K562 (cell line): ENCODE measurements around the gene TTBK2. TPM values are rescaled to one million over a fixed set of nuclear protein-coding genes. Genes with fewer than 3 reads are reported as not detected.

Source experiments
- ATAC-seq: fragments of 200-7000 bp; cut with Tn5 transposase; 3 replicates; pipeline ENCODE4 v1.9.1; 2020; ENCODE audit warnings: moderate library complexity
- BruUV-seq: library from RNA; stranded (reverse); fragments of 400-500 nt; replicated peaks from 2 replicates; lab custom pipeline; 2021; lab: Mats Ljungman, UMichigan
- CTCF ChIA-PET: fragments of 300-600 bp; formaldehyde crosslinking; extraction: SDS; loops from one replicate; lab custom pipeline; 2021; ENCODE audit warnings: low intra/inter-chr PET ratio; lab: Yijun Ruan, JAX
- POLR2A ChIA-PET: fragments of 300-600, 350-650 bp; sonication (Branson Sonifier 250); formaldehyde crosslinking; extraction: SDS; loops from one replicate; lab custom pipeline; 2021; ENCODE audit warnings: antibody characterized with exemption, inconsistent platforms; lab: Yijun Ruan, JAX
- DNase-seq, 4 experiments: peaks; one replicate each; pipeline versions ENCODE4 v3.0.0 to v3.0.0-alpha.2; 2011 to 2018; ENCODE audit warnings: low spot score in 3 of 4, mixed read lengths in 3 of 4; ENCODE audit errors: extremely low read depth in 1 of 4
- FAIRE-seq: peaks from 2 replicates; lab custom pipeline; 2011; peaks lifted over from hg19 to GRCh38; lab: Jason Lieb, UNC
- H2AFZ ChIP-seq: 2 replicates; pipeline ENCODE4 v1.6.0; 2011; ENCODE audit warnings: low read depth, low read length, control low read depth, inconsistent platforms
- H3K27ac ChIP-seq: fragments of 200-600 bp; 3 replicates; pipeline ENCODE4 v1.8.0; 2011; ENCODE audit warnings: low read depth, mild to moderate bottlenecking, control low read depth, inconsistent platforms, low read length, moderate library complexity, mixed read lengths; ENCODE audit errors: extremely low read depth
- H3K27me3 ChIP-seq, 2 experiments: fragments of 300-600 bp in 1 of 2; 2 replicates in 1 of 2; 3 replicates in 1 of 2; pipeline versions ENCODE4 v1.6.0 to v1.8.0; 2011; ENCODE audit warnings: inconsistent platforms in 2 of 2, low read length in 2 of 2, mild to moderate bottlenecking in 1 of 2, mixed read lengths in 1 of 2, moderate library complexity in 1 of 2; ENCODE audit not compliant: control insufficient read depth in 2 of 2, insufficient read depth in 2 of 2
- H3K36me3 ChIP-seq: fragments of 300-600 bp; 3 replicates; pipeline ENCODE4 v1.8.0; 2011; ENCODE audit warnings: mild to moderate bottlenecking, low read length, inconsistent platforms; ENCODE audit not compliant: control insufficient read depth, insufficient read depth
- H3K4me1 ChIP-seq, 2 experiments: fragments of 200-600 bp in 1 of 2; replicated peaks in 1 of 2; 2 replicates in 1 of 2; 3 replicates in 1 of 2; pipeline versions ENCODE4 v1.5.1 to v1.8.0; 2011; ENCODE audit warnings: inconsistent platforms in 2 of 2, low read length in 2 of 2, mild to moderate bottlenecking in 1 of 2, mixed read lengths in 1 of 2, moderate library complexity in 1 of 2; ENCODE audit not compliant: control insufficient read depth in 2 of 2, insufficient read depth in 2 of 2
- H3K4me2 ChIP-seq: 2 replicates; pipeline ENCODE4 v1.6.1; 2011; ENCODE audit warnings: low read length, control low read depth, inconsistent platforms, mixed read lengths; ENCODE audit not compliant: insufficient read depth
- H3K4me3 ChIP-seq: fragments of 200-600 bp; sonication (generic), shearing (Covaris generic); 2 replicates; pipeline ENCODE4 v1.5.1; 2016; ENCODE audit warnings: control low read depth, inconsistent platforms
- H3K79me2 ChIP-seq: fragments of 200-600 bp; 3 replicates; pipeline ENCODE4 v1.8.0; 2011; ENCODE audit warnings: low read length, inconsistent platforms; ENCODE audit not compliant: control insufficient read depth, insufficient read depth
- H3K9ac ChIP-seq, 2 experiments: 2 replicates each; pipeline versions ENCODE4 v1.6.0 to v1.6.1; 2011; ENCODE audit warnings: low read depth in 2 of 2, low read length in 2 of 2, control low read depth in 1 of 2, inconsistent platforms in 1 of 2, mild to moderate bottlenecking in 1 of 2, mixed read lengths in 1 of 2; ENCODE audit not compliant: insufficient read depth in 1 of 2
- H3K9me1 ChIP-seq: one replicate; pipeline ENCODE4 v1.6.0; 2011; ENCODE audit warnings: inconsistent platforms, mild to moderate bottlenecking, low read length, moderate library complexity; ENCODE audit not compliant: control insufficient read depth, insufficient read depth
- H3K9me3 ChIP-seq: replicated peaks from 2 replicates; pipeline ENCODE4 v1.5.1; 2011; ENCODE audit warnings: low read depth, low read length, inconsistent platforms; ENCODE audit not compliant: control insufficient read depth, insufficient read depth
- H4K20me1 ChIP-seq: replicated peaks from 2 replicates; pipeline ENCODE4 v1.6.1; 2011; ENCODE audit warnings: low read length, inconsistent platforms, mixed read lengths; ENCODE audit not compliant: control insufficient read depth, insufficient read depth
- WGBS: fragments of 100-300 bp; shearing (Covaris generic); methylation state at CpG from one replicate; pipeline ENCODE4 v1.1.6; 2016; ENCODE audit warnings: low coverage, mixed read lengths; ENCODE audit not compliant: insufficient coverage; ENCODE audit errors: missing lambda C conversion rate; 5-methylcytosine and 5-hydroxymethylcytosine counted together
- in situ Hi-C: fragments of 300-500 bp; cut with MboI; formaldehyde crosslinking; loops from 4 replicates; pipeline ENCODE4 v1.15.0; 2018; ENCODE audit warnings: inconsistent platforms, mixed read lengths
- intact Hi-C: fragments of 100-400 bp; cut with micrococcal nuclease; formaldehyde crosslinking; loops from 2 replicates; pipeline ENCODE4 v1.14.2; 2022
- polyA plus RNA-seq, 8 experiments: library from polyadenylated mRNA; depleted of rRNA in 4 of 8; stranded (reverse) in 5 of 8; unstranded in 3 of 8; fragments of >200 nt; fragmentation: Nextera tagmentation in 2 of 8; fragmentation: Illumina TruSeq in 1 of 8; extraction: Ambion mirVana in 2 of 8; extraction: Trizol in 1 of 8; gene quantifications; 2 replicates each; pipeline versions ENCODE4 v1.2.1 to v1.2.3, GENCODE V29; 2011 to 2014; ENCODE audit warnings: inconsistent platforms in 1 of 8, missing spikeins in 1 of 8
- total RNA-seq, 7 experiments: library from RNA; depleted of rRNA in 6 of 7; stranded (reverse); fragments of >200 nt in 6 of 7; fragmentation: Illumina TruSeq in 2 of 7; extraction: Trizol in 2 of 7; gene quantifications; 2 replicates each; pipeline versions ENCODE4 v1.2.1 to v1.2.3, GENCODE V29; 2011 to 2021; ENCODE audit warnings: low replicate concordance in 1 of 7
- TF ChIP-seq, protein P1 (sequence below): fragments of 450-650 bp; conservative IDR thresholded peaks from 2 replicates; pipeline ENCODE4 v1.6.1; 2016; ENCODE audit warnings: missing genetic modification characterization, low read depth, mild to moderate bottlenecking, control low read depth, missing compliant biosample characterization
- TF ChIP-seq, protein P2 (sequence below): fragments of 250-450 bp; sonication (Bioruptor Pico); IDR thresholded peaks from 2 replicates; pipeline ENCODE4 v1.8.0; 2021; ENCODE audit warnings: borderline replicate concordance, mild to moderate bottlenecking, moderate library complexity; ENCODE audit not compliant: poor library complexity, severe bottlenecking

The TTBK2 gene
- total and polyA plus RNA-seq, 9 of the 15 experiments (the other 6 are each of a cell fraction or from before 2014, with no cell fraction given), result 0.89 to 8.0 (median 4.8) TPM

DNA sequence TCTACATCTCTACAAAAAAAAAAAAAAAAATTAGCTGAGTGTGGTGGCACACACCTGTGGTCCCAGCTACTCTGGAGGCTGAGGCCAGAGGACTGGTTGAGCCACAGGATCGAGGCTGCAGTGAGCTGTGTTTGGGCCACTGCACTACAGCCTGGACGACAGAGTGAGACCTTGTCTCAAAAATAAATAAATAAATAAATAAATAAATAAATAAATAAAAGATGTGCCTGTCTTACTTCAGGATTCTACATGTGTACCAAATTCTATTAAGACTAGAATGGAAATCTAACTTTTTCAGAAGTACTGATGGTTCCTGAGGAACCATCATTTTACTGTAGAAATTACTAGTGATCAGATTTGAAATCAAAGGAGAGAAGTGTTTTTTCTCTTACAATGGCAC is 51.9 kb downstream of the TTBK2 start:
- H3K4me3 ChIP-seq, result no peak overlapping the region
- ChIA-PET POLR2A (no interaction called here), CTCF (no interaction called here)
- H3K4me2 ChIP-seq, result no peak overlapping the region
- intact Hi-C loops (no loop called here), in situ Hi-C loops (no loop called here)
- H3K9me1 ChIP-seq, result no peaks in the 10 kb centered on the region
- WGBS, result 71% methylated on average over 1 of the region's 2 CpGs
- DNase-seq (no peak), ATAC-seq (no peak), FAIRE-seq (no peak)
- H3K4me1 ChIP-seq, result no peaks in the 10 kb centered on the region
- BruUV-seq, result no TSS peak
- no peaks in the 10 kb centered on the region for H4K20me1 ChIP-seq
- H3K27ac ChIP-seq, result no peak overlapping the region
- H3K36me3 ChIP-seq, result no peaks in the 10 kb centered on the region
- H3K79me2 ChIP-seq, result no peaks in the 10 kb centered on the region
- H2AFZ ChIP-seq, result no peak overlapping the region
- H3K27me3 ChIP-seq, result no peaks in the 10 kb centered on the region
- TF ChIP-seq, protein P1, sequence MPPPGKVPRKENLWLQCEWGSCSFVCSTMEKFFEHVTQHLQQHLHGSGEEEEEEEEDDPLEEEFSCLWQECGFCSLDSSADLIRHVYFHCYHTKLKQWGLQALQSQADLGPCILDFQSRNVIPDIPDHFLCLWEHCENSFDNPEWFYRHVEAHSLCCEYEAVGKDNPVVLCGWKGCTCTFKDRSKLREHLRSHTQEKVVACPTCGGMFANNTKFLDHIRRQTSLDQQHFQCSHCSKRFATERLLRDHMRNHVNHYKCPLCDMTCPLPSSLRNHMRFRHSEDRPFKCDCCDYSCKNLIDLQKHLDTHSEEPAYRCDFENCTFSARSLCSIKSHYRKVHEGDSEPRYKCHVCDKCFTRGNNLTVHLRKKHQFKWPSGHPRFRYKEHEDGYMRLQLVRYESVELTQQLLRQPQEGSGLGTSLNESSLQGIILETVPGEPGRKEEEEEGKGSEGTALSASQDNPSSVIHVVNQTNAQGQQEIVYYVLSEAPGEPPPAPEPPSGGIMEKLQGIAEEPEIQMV (tag), result no peak
- TF ChIP-seq, protein P2, sequence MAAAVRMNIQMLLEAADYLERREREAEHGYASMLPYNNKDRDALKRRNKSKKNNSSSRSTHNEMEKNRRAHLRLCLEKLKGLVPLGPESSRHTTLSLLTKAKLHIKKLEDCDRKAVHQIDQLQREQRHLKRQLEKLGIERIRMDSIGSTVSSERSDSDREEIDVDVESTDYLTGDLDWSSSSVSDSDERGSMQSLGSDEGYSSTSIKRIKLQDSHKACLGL (CRISPR knock-in tag), result no peak
- TF ChIP-seq, all 486 proteins: peak for 0
- H3K9me3 ChIP-seq, result no peaks in the 10 kb centered on the region
- no peak overlapping the region for H3K9ac ChIP-seq
